Heart right ventricle (tissue), 16 donors: ENCODE results near the gene DNAH1. TPM values are rescaled to one million over a fixed set of nuclear protein-coding genes. Genes with fewer than 3 reads are reported as not detected.

Experiments used
- ATAC-seq, 8 donors: fragments of 200-7000 bp; cut with Tn5 transposase; one replicate each; pipeline ENCODE4 v1.9.1; 2020; ENCODE audit warnings: mild to moderate bottlenecking in 8 of 8, moderate library complexity in 8 of 8, moderate number of reproducible peaks in 1 of 8
- DNase-seq, 2 donors: peaks; one replicate each; pipeline ENCODE4 v3.0.0-alpha.2; 2020
- H3K27ac ChIP-seq, 10 donors: fragments of 200-600 bp; sonication (generic) in 2 of 10; one replicate each; pipeline versions ENCODE4 v1.5.0 to v1.8.0; 2020 to 2022; ENCODE audit warnings: mild to moderate bottlenecking in 3 of 10
- H3K27me3 ChIP-seq, 7 donors: fragments of 200-600 bp; one replicate each; pipeline ENCODE4 v1.8.0; 2021 to 2022; ENCODE audit warnings: mild to moderate bottlenecking in 2 of 7
- H3K36me3 ChIP-seq, 9 donors: fragments of 200-600 bp; sonication (generic) in 1 of 9; one replicate each; pipeline versions ENCODE4 v1.5.0 to v1.8.0; 2020 to 2022; ENCODE audit warnings: mild to moderate bottlenecking in 2 of 9
- H3K4me1 ChIP-seq, 9 donors: fragments of 200-600 bp; sonication (generic) in 1 of 9; one replicate each; pipeline versions ENCODE4 v1.5.0 to v1.8.0; 2020 to 2022; ENCODE audit warnings: mild to moderate bottlenecking in 4 of 9
- H3K4me3 ChIP-seq, 10 donors: fragments of 200-600 bp; sonication (generic) in 2 of 10; one replicate each; pipeline versions ENCODE4 v1.5.0 to v1.8.0; 2020 to 2022; ENCODE audit warnings: mild to moderate bottlenecking in 7 of 10, moderate library complexity in 2 of 10
- H3K9me3 ChIP-seq, 11 donors: fragments of 200-600 bp in 10 of 11; sonication (generic) in 2 of 11; one replicate each; pipeline versions ENCODE4 v1.5.0 to v1.8.0; 2013 to 2022; ENCODE audit warnings: mild to moderate bottlenecking in 2 of 11, control low read depth in 1 of 11, moderate library complexity in 1 of 11
- WGBS, 2 donors: extraction: QIAGEN DNeasy Blood & Tissue Kit; methylation state at CpG; one replicate each; pipeline ENCODE4 v1.1.7; 2013; ENCODE audit warnings: inconsistent platforms in 1 of 2; 5-methylcytosine and 5-hydroxymethylcytosine counted together
- intact Hi-C, 10 donors: fragments of 100-400 bp; cut with DNase I; formaldehyde crosslinking; loops; one replicate each; pipeline versions ENCODE4 v1.11.1 to v1.14.2; 2022
- polyA plus RNA-seq, 2 donors: library from polyadenylated mRNA; stranded (reverse); fragments of 200-250 nt; gene quantifications; one replicate each; pipeline ENCODE4 v1.2.3, GENCODE V29; 2013
- total RNA-seq, 10 donors: library from RNA; stranded (reverse); fragmentation: NEBNext Ultra II Directional in 3 of 10; extraction: Animal tissue kit (Norgen Biotek cat#: 25700) in 3 of 10; gene quantifications; one replicate each; pipeline versions ENCODE4 v1.2.1 to v1.2.4, GENCODE V29; 2021 to 2023
- TF ChIP-seq, protein P1 (sequence below), 9 donors: fragments of 200-600 bp; sonication (generic) in 2 of 9; IDR thresholded peaks; one replicate each; pipeline versions ENCODE4 v1.5.0 to v1.8.0; 2021 to 2022; ENCODE audit warnings: antibody characterized with exemption in 9 of 9, mild to moderate bottlenecking in 5 of 9, moderate library complexity in 1 of 9
- donor health status: Arrhythmogenic right ventricular cardiomyopathy.
- donor health status: ischemic (EF 13 %, LVEDD 7.1; RV severe dilation, severe dysfunction).
- donor health status: healthy with polysubstance abuse.
- donor health status: DM: no; HTN: yes; CAD: no.
- donor health status: DM: no; HTN: no; CAD: no.
- donor health status: ischemic (EF 25% LVEDD 6.9; RV normal size, moderate dysfunction).
- donor health status: ischemic (EF 25% LVEDD 5.7; RV mildly dilated, moderate dysfunction).
- donor health status: healthy.
- donor health status: DM: yes; HTN: yes; CAD: no.
- donor health status: Ischemic cardiomyopathy.
- donor health status: ischemic (EF 35%, LVEDD 5.7; RV mildly dilated, moderate dysfunction).
- donor health status: nonischemic (EF 11% LVEDD 7.7; RV severe dilation, severe dysfunction).
- donor health status: DM: yes; HTN: yes; CAD: no.
- donor health status: PGD.
- donor health status: ischemic (EF 29% LVEDD 5.4; RV normal size, mild dysfunction).
- donor health status: nonischemic (EF 23%, LVEDD 6.1; RV moderate dilation, normal function).

Gene DNAH1
- total and polyA plus RNA-seq, 12 donors: 0.99 to 6.4 (median 2.8) TPM

DNA sequence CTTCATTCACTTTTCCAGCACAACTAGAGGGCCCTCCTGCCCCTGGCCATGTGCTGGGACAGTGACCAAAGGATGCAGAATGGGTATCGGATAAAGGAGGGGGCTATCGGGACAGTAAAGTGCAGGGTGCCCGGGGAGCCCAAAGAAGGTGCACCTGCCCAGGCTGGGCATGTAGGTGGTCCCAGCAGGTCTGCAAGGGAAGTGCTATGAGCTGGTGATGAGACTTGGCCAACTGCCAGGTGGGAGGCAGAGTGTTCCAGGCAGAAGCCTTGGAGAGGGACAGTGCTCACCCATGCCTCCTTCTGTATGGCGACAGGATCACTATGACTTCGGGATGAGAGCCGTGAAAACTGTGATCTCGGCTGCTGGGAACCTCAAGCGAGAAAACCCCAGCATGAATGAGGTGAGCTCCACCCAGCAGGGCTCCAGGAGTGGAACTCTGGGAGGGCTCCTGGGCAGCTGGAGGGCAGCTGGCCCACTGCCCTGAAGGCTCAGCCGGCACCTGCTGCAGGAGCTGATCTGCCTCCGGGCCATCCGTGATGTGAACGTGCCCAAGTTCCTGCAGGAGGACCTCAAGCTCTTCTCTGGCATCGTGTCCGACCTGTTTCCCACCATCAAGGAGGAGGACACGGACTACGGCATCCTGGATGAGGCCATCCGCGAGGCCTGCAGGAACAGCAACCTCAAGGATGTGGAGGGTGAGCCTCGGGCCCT is 48.4 kb downstream of the DNAH1 start:
- DNase-seq: no peak
- 96 to 97% methylated on average over 19 of the region's 19 CpGs for WGBS, 2 donors
- H3K4me1 ChIP-seq: peaks cover 0 to 6% (median 0%) of the 10 kb centered on the region in 9 donors

GRCh38 chr3:52366527-52366926 is 50.4 kb downstream of the DNAH1 start:
- TF ChIP-seq, protein P1, sequence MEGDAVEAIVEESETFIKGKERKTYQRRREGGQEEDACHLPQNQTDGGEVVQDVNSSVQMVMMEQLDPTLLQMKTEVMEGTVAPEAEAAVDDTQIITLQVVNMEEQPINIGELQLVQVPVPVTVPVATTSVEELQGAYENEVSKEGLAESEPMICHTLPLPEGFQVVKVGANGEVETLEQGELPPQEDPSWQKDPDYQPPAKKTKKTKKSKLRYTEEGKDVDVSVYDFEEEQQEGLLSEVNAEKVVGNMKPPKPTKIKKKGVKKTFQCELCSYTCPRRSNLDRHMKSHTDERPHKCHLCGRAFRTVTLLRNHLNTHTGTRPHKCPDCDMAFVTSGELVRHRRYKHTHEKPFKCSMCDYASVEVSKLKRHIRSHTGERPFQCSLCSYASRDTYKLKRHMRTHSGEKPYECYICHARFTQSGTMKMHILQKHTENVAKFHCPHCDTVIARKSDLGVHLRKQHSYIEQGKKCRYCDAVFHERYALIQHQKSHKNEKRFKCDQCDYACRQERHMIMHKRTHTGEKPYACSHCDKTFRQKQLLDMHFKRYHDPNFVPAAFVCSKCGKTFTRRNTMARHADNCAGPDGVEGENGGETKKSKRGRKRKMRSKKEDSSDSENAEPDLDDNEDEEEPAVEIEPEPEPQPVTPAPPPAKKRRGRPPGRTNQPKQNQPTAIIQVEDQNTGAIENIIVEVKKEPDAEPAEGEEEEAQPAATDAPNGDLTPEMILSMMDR (IDR thresholded peaks at IDR 0.05): no peak
- H3K4me1 ChIP-seq: peaks cover 0 to 6% (median 0%) of the 10 kb centered on the region in 9 donors
- H3K27me3 ChIP-seq: no peaks in the 10 kb centered on the region
- ATAC-seq (peak in 1 of 8 donors; percentile 6), DNase-seq (no peak)
- H3K36me3 ChIP-seq: peaks cover 0 to 83% (median 0%) of the 10 kb centered on the region in 9 donors
- WGBS, 2 donors: 90 to 91% methylated on average over 10 of the region's 10 CpGs
- H3K27ac ChIP-seq: no peak overlapping the region
- intact Hi-C loops: no loop called here
- H3K9me3 ChIP-seq: no peaks in the 10 kb centered on the region
- no peak overlapping the region for H3K4me3 ChIP-seq

More for the DNA sequence above, 48.4 kb downstream of the DNAH1 start:
- H3K27ac ChIP-seq: no peak overlapping the region
- TF ChIP-seq, protein P1 (IDR thresholded peaks at IDR 0.05): no peak
- no peak for ATAC-seq
- no peaks in the 10 kb centered on the region for H3K9me3 ChIP-seq
- H3K36me3 ChIP-seq: peaks cover 0 to 93% (median 7%) of the 10 kb centered on the region in 9 donors
- H3K4me3 ChIP-seq: no peak overlapping the region
- intact Hi-C loops: no loop called here
- no peaks in the 10 kb centered on the region for H3K27me3 ChIP-seq

- Histone ChIP-seq H3K27ac (no peak overlapping the region), H3K9me3 (no peaks in the 10 kb centered on the region), H3K36me3 (peaks cover 0 to 68% (median 0%) of the 10 kb centered on the region in 9 donors), H3K4me3 (no peak overlapping the region), H3K27me3 (no peaks in the 10 kb centered on the region), H3K4me1 (peaks cover 0 to 6% (median 0%) of the 10 kb centered on the region in 9 donors)
- 64 to 65% methylated on average over 19 of the region's 19 CpGs for WGBS, 2 donors
- TF ChIP-seq, protein P1 (IDR thresholded peaks at IDR 0.05): no peak
- ATAC-seq: no peak
- no peak for DNase-seq
- intact Hi-C loops: no loop called here
Observed at GRCh38 chr3:52367891-52368880, 52.1 kb downstream of the DNAH1 start.

DNA sequence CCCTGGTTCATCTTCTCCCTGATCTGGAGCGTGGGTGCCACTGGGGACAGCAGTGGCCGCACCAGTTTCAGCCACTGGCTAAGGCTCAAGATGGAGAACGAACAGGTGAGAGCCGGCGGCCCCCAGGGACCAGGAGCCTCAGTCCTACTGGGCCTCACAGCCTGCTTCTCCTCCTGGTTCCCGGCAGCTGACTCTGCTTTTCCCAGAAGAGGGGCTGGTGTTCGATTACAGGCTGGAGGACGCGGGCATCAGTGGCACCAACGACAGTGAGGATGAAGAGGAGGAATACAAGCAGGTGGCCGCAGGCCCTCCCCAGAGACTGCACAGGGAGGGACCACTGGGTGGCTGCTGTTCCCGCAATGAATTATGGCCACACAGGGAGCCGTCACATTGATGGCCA is 54.4 kb downstream of the DNAH1 start:
- H3K27me3 ChIP-seq: no peaks in the 10 kb centered on the region
- 91 to 92% methylated on average over 13 of the region's 13 CpGs for WGBS, 2 donors
- TF ChIP-seq, protein P1 (IDR thresholded peaks at IDR 0.05): no peak

More for the DNA sequence above, 54.4 kb downstream of the DNAH1 start:
- H3K4me1 ChIP-seq: peaks cover 0 to 13% (median 6%) of the 10 kb centered on the region in 9 donors
- DNase-seq (no peak), ATAC-seq (no peak)
- H3K4me3 ChIP-seq: no peak overlapping the region
- no peak overlapping the region for H3K27ac ChIP-seq
- intact Hi-C loops: no loop called here
- peaks cover 0 to 51% (median 0%) of the 10 kb centered on the region in 9 donors for H3K36me3 ChIP-seq
- no peaks in the 10 kb centered on the region for H3K9me3 ChIP-seq
